Cardiac muscle cell (in vitro differentiated cells and primary cell): ENCODE results near the gene LIPC. TPM values are rescaled to one million over a fixed set of nuclear protein-coding genes. Genes with fewer than 3 reads are reported as not detected.

ENCODE experiments used
- DNase-seq, 2 donors: peaks; one replicate each; pipeline versions ENCODE4 v3.0.0 to v3.0.0-alpha.2; 2010 to 2017; ENCODE audit warnings: low read depth in 1 of 2, low spot score in 1 of 2
- H3K27ac ChIP-seq: fragments of 200-600 bp; sonication (generic); 2 replicates; pipeline ENCODE4 v1.5.1; 2016
- H3K27me3 ChIP-seq: fragments of 200-600 bp; sonication (generic); 2 replicates; pipeline ENCODE4 v1.6.0; 2016; ENCODE audit warnings: control low read depth
- H3K36me3 ChIP-seq: fragments of 200-600 bp; sonication (generic); 2 replicates; pipeline ENCODE4 v1.5.1; 2016; ENCODE audit warnings: control low read depth
- H3K4me1 ChIP-seq: fragments of 200-600 bp; sonication (generic); 2 replicates; pipeline ENCODE4 v1.8.1; 2017; ENCODE audit warnings: low read depth, mild to moderate bottlenecking, mixed run types
- H3K4me3 ChIP-seq: fragments of 200-600 bp; sonication (generic); 2 replicates; pipeline ENCODE4 v1.5.1; 2016; ENCODE audit warnings: mild to moderate bottlenecking
- H3K9me3 ChIP-seq: fragments of 200-600 bp; sonication (generic); 2 replicates; pipeline ENCODE4 v1.5.1; 2017; ENCODE audit warnings: low read depth, mild to moderate bottlenecking, control low read depth
- polyA plus RNA-seq: library from polyadenylated mRNA; unstranded; fragments of >200 nt; fragmentation: Nextera tagmentation; extraction: Ambion mirVana; gene quantifications from 2 replicates; pipeline ENCODE4 v1.2.1, GENCODE V29; 2016
- total RNA-seq: library from RNA; depleted of rRNA; stranded (reverse); fragments of >200 nt; gene quantifications from 2 replicates; pipeline ENCODE4 v1.2.3, GENCODE V29; 2016
- TF ChIP-seq, protein P1 (sequence below): IDR thresholded peaks from 2 replicates; pipeline ENCODE4 v1.5.1; 2012; ENCODE audit warnings: low read depth, mild to moderate bottlenecking, low read length

LIPC gene
- total and polyA plus RNA-seq, 2 experiments from 2014 or later = not detected

DNA sequence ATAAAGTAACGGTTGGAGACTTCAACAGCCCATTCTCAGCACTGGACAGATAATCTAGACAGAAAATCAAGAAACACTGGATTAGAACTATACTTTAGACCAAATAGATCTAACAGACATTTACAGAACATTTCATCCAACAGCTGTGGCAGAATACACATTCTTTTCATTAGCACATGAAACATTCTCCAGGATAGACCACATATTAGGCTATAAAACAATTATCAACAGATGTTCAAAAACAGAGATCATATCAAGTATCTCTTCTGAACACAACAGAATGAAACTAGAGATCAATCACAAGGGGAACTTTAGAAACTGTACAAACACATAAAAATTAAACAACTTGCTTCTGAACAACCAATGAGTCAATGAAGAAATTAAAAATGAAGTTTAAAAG lies 184.4 kb downstream of the LIPC start:
- Histone ChIP-seq H3K27me3 (no peaks in the 10 kb centered on the region), H3K27ac (no peak overlapping the region), H3K9me3 (no peaks in the 10 kb centered on the region), H3K4me3 (no peak overlapping the region), H3K4me1 (no peaks in the 10 kb centered on the region), H3K36me3 (peaks cover 3% of the 10 kb centered on the region)
- TF ChIP-seq, protein P1, sequence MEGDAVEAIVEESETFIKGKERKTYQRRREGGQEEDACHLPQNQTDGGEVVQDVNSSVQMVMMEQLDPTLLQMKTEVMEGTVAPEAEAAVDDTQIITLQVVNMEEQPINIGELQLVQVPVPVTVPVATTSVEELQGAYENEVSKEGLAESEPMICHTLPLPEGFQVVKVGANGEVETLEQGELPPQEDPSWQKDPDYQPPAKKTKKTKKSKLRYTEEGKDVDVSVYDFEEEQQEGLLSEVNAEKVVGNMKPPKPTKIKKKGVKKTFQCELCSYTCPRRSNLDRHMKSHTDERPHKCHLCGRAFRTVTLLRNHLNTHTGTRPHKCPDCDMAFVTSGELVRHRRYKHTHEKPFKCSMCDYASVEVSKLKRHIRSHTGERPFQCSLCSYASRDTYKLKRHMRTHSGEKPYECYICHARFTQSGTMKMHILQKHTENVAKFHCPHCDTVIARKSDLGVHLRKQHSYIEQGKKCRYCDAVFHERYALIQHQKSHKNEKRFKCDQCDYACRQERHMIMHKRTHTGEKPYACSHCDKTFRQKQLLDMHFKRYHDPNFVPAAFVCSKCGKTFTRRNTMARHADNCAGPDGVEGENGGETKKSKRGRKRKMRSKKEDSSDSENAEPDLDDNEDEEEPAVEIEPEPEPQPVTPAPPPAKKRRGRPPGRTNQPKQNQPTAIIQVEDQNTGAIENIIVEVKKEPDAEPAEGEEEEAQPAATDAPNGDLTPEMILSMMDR = no peak
- no peak for DNase-seq
